Peyer's patch (tissue), 4 donors: ENCODE measurements around the gene SSTR5.

Experiments
- POLR2A ChIP-seq, 2 donors: fragments of 450-650 bp; IDR thresholded peaks; one replicate each; pipeline ENCODE4 v1.5.1; 2017; ENCODE audit warnings: antibody characterized with exemption in 2 of 2, mild to moderate bottlenecking in 2 of 2, moderate library complexity in 2 of 2
- TF ChIP-seq, protein P1 (sequence below), 6 experiments: fragments of 450-650 bp in 4 of 6; fragments of 200-600 bp in 2 of 6; sonication (generic) in 1 of 6; IDR thresholded peaks; one replicate each; pipeline ENCODE4 v1.5.1; 2017 to 2019; ENCODE audit warnings: antibody characterized with exemption in 6 of 6, mild to moderate bottlenecking in 3 of 6, moderate library complexity in 1 of 6

DNA sequence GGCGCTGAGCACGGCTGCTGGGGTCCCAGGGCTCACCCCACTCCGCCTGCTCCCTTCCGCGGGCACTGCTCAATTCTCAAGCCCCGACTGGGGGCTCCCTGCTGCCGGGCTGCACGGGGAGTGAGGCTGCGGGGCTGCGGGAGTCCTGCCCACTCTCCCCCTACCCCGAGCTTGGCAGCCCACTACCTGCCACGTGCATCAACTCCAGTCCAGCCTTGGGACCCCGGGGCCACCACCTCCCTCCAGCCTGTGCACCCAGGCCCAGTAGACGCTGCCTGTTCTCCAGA lies 43.3 kb upstream of the SSTR5 start:
- TF ChIP-seq POLR2A (IDR thresholded peaks at IDR 0.05), result no peak
- TF ChIP-seq, protein P1, sequence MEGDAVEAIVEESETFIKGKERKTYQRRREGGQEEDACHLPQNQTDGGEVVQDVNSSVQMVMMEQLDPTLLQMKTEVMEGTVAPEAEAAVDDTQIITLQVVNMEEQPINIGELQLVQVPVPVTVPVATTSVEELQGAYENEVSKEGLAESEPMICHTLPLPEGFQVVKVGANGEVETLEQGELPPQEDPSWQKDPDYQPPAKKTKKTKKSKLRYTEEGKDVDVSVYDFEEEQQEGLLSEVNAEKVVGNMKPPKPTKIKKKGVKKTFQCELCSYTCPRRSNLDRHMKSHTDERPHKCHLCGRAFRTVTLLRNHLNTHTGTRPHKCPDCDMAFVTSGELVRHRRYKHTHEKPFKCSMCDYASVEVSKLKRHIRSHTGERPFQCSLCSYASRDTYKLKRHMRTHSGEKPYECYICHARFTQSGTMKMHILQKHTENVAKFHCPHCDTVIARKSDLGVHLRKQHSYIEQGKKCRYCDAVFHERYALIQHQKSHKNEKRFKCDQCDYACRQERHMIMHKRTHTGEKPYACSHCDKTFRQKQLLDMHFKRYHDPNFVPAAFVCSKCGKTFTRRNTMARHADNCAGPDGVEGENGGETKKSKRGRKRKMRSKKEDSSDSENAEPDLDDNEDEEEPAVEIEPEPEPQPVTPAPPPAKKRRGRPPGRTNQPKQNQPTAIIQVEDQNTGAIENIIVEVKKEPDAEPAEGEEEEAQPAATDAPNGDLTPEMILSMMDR (IDR thresholded peaks at IDR 0.05), result no peak
